ENCODE data around the gene ADORA1.

Gene ADORA1

GRCh38 chr1:203095061-203095690 lies 32.4 kb upstream of the ADORA1 start:
- no peak for DNase-seq

- no peak for DNase-seq
Measured at GRCh38 chr1:203096566-203096965, 31.0 kb upstream of the ADORA1 start.

GRCh38 chr1:203097001-203097400 lies 30.5 kb upstream of the ADORA1 start:
- DNase-seq, result no peak

GRCh38 chr1:203098445-203098844 lies 29.1 kb upstream of the ADORA1 start:
- DNase-seq, result no peak

- DNase-seq, result no peak
Measured at GRCh38 chr1:203098914-203099520, 28.5 kb upstream of the ADORA1 start.

GRCh38 chr1:203099805-203100515 lies 27.6 kb upstream of the ADORA1 start:
- DNase-seq, result no peak

GRCh38 chr1:203100516-203100869 lies 27.0 kb upstream of the ADORA1 start:
- no peak for DNase-seq

- no peak for DNase-seq
Measured at GRCh38 chr1:203101813-203102634, 25.5 kb upstream of the ADORA1 start.

GRCh38 chr1:203103216-203103615 lies 24.3 kb upstream of the ADORA1 start:
- DNase-seq, result no peak

GRCh38 chr1:203103829-203104495 lies 23.6 kb upstream of the ADORA1 start:
- no peak for DNase-seq

- no peak for DNase-seq
Measured at GRCh38 chr1:203104789-203105390, 22.6 kb upstream of the ADORA1 start.

GRCh38 chr1:203112475-203112874 lies 15.1 kb upstream of the ADORA1 start:
- DNase-seq, result no peak

- DNase-seq, result no peak
Measured at GRCh38 chr1:203113308-203113707, 14.2 kb upstream of the ADORA1 start.

- no peak for DNase-seq
Measured at GRCh38 chr1:203114202-203114601, 13.3 kb upstream of the ADORA1 start.

GRCh38 chr1:203116091-203116820 lies 11.3 kb upstream of the ADORA1 start:
- DNase-seq, result no peak

GRCh38 chr1:203117611-203118575 lies 9.6 kb upstream of the ADORA1 start:
- DNase-seq, result no peak

GRCh38 chr1:203120325-203121153 lies 7.0 kb upstream of the ADORA1 start:
- DNase-seq, result no peak

- DNase-seq, result no peak
Measured at GRCh38 chr1:203121186-203122015, 6.1 kb upstream of the ADORA1 start.

- no peak for DNase-seq
Measured at GRCh38 chr1:203122159-203122558, 5.4 kb upstream of the ADORA1 start.
